Measurements from ENCODE around the gene LOXL3.

Gene LOXL3

GRCh38 chr2:74553892-74554819, at the start of gene LOXL3, which contains the start of gene DOK1:
Gene LOXL3 (minus strand): TSS chr2:74553942. CDS start chr2:74552634, 1,308 bp downstream.
Gene DOK1 (plus strand): TSS chr2:74554720. CDS start chr2:74554755, 35 bp downstream.
- DNase-seq (ENCODE audit: low spot score) (peak; percentile 65), FAIRE-seq (no peak)

GRCh38 chr2:74602586-74603281, 49.0 kb upstream of the LOXL3 start:
- FAIRE-seq (no peak), DNase-seq (ENCODE audit: low spot score) (no peak)

- no peak for FAIRE-seq
These were observed 45.9 kb upstream of the LOXL3 start for GRCh38 chr2:74599676-74600075.

GRCh38 chr2:74597410-74597809, 43.7 kb upstream of the LOXL3 start:
- FAIRE-seq, result no peak
- DNase-seq (ENCODE audit: low spot score), result no peak

More at GRCh38 chr2:74599676-74600075, 45.9 kb upstream of the LOXL3 start:
- DNase-seq (ENCODE audit: low spot score), result no peak

- no peak for FAIRE-seq
- DNase-seq (ENCODE audit: low spot score), result no peak
These were observed 42.8 kb upstream of the LOXL3 start for GRCh38 chr2:74596584-74596983.

GRCh38 chr2:74593826-74594772, 40.4 kb upstream of the LOXL3 start:
- FAIRE-seq, result no peak
- no peak for DNase-seq (ENCODE audit: low spot score)

- FAIRE-seq, result no peak
- no peak for DNase-seq (ENCODE audit: low spot score)
These were observed 34.9 kb upstream of the LOXL3 start for GRCh38 chr2:74588664-74589063.

GRCh38 chr2:74587664-74588277, 34.0 kb upstream of the LOXL3 start:
- DNase-seq (ENCODE audit: low spot score) (peak; percentile 56), FAIRE-seq (peak; percentile 65)

GRCh38 chr2:74585406-74586185, 31.9 kb upstream of the LOXL3 start:
- DNase-seq (ENCODE audit: low spot score) (no peak), FAIRE-seq (no peak)

- DNase-seq (ENCODE audit: low spot score), result peak; percentile 37
- peak; percentile 29 for FAIRE-seq
These were observed 30.4 kb upstream of the LOXL3 start for GRCh38 chr2:74584088-74584645.

- peak; percentile 34 for FAIRE-seq
- peak; percentile 53 for DNase-seq (ENCODE audit: low spot score)
These were observed 29.8 kb upstream of the LOXL3 start for GRCh38 chr2:74583504-74583903.

GRCh38 chr2:74582184-74582583, 28.4 kb upstream of the LOXL3 start:
- DNase-seq (ENCODE audit: low spot score), result no peak
- no peak for FAIRE-seq

- no peak for DNase-seq (ENCODE audit: low spot score)
- no peak for FAIRE-seq
These were observed 27.7 kb upstream of the LOXL3 start for GRCh38 chr2:74581463-74581862.

GRCh38 chr2:74578408-74578807, 24.7 kb upstream of the LOXL3 start:
- no peak for DNase-seq (ENCODE audit: low spot score)
- no peak for FAIRE-seq

- DNase-seq (ENCODE audit: low spot score) (no peak), FAIRE-seq (no peak)
These were observed 23.7 kb upstream of the LOXL3 start for GRCh38 chr2:74577448-74577847.

GRCh38 chr2:74576863-74577229, 23.1 kb upstream of the LOXL3 start:
- DNase-seq (ENCODE audit: low spot score) (no peak), FAIRE-seq (no peak)

- DNase-seq (ENCODE audit: low spot score) (no peak), FAIRE-seq (no peak)
These were observed 22.6 kb upstream of the LOXL3 start for GRCh38 chr2:74576211-74576862.

GRCh38 chr2:74575320-74575719, 21.6 kb upstream of the LOXL3 start:
- no peak for FAIRE-seq
- DNase-seq (ENCODE audit: low spot score), result no peak

All from RCC 7860 (cell line).